Measurements from ENCODE around the gene SLC38A5.

The SLC38A5 gene

DNA sequence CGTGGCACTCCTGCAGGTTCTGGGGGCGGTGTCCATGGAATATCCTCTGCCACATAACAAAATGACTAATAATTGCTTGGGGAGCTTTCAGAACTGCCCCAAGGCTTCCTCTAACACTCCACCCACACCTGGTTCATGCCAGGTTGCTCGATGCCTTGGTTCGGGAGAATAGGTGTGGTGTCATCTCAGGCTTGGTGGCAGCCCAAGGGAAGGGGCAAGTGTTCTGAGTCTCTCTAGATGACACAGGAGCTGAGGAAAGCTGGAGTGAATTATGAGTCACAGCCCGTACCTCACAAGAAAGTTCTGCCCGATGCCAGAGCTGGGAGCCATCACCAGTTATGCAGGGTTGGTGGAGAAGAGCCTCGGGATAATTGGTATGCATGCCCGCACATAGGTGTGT is 20.6 kb upstream of the SLC38A5 start:
- no peak for DNase-seq

- DNase-seq = no peak
Observed at GRCh38 chrX:48489892-48490291, 19.8 kb upstream of the SLC38A5 start.

GRCh38 chrX:48489296-48489695 is 19.2 kb upstream of the SLC38A5 start:
- DNase-seq = no peak

GRCh38 chrX:48488034-48488433 is 18.0 kb upstream of the SLC38A5 start:
- no peak for DNase-seq

- peak in 1 of 2 donors; percentile 50 for DNase-seq
Observed at GRCh38 chrX:48487362-48487798, 17.3 kb upstream of the SLC38A5 start.

- no peak for DNase-seq
Observed at GRCh38 chrX:48482526-48482925, 12.5 kb upstream of the SLC38A5 start.

DNA sequence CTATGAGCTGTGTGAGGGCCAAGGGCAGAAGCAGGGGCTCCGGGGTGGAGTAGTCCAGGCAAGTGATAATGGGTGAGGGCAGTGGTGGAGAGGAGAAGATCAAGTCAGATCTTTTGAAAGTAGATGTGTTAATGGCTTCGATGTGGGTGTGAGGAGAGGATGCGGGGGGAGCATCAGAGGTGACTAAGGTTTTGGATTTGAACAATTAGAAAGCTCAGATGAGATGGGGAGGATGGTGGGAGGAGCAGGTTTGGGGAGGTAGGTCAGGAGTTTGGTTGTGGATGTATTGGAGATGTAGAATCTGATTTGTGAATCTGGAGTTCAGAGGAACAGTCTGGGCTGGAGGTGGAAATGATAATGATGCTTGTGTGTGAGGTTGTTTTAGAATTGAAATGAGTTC is 10.5 kb upstream of the SLC38A5 start:
- DNase-seq = no peak

DNA sequence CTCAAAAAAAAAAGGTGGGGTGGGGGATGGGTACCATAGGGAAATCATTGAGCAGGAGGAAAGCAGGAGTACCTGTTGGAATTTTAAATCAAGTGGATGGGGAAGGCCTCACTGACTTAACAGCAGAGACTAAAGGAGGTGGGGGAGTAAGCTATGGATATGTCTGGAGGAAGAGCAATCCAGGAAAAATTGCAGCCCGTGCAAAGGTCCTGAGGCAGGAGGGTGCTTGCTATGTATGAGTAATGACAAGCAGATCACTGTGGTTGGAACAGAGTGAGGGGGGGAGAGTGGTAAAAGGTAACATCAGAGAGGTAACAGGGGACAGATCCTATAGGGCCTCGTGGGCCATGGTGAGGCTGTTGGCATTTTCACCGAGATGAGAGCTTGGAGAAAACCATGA is 10.1 kb upstream of the SLC38A5 start:
- DNase-seq = no peak

DNA sequence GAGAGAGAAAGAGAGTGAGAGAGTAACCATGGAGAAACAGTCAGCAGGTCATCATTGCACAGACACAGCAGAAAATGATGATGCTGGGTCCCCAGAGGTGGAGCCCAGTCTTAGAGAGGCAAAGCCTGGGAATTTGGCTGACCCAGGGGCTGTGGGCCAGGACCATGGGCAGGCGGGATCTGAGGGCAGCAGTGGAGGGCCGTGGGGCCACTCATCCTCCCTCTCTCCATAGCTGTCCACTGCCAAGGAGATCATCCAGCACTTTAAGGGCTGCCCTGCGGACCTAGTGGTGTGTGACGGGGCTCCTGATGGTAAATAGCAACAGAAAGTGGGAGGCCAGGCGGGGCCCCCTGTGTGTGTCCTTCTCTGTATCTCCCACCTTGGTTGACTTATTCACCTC is 8.7 kb upstream of the SLC38A5 start:
- DNase-seq = no peak

- no peak for DNase-seq
Observed at GRCh38 chrX:48477960-48478755, 8.1 kb upstream of the SLC38A5 start.

- no peak for DNase-seq
Observed at GRCh38 chrX:48476919-48477318, 6.9 kb upstream of the SLC38A5 start.

DNA sequence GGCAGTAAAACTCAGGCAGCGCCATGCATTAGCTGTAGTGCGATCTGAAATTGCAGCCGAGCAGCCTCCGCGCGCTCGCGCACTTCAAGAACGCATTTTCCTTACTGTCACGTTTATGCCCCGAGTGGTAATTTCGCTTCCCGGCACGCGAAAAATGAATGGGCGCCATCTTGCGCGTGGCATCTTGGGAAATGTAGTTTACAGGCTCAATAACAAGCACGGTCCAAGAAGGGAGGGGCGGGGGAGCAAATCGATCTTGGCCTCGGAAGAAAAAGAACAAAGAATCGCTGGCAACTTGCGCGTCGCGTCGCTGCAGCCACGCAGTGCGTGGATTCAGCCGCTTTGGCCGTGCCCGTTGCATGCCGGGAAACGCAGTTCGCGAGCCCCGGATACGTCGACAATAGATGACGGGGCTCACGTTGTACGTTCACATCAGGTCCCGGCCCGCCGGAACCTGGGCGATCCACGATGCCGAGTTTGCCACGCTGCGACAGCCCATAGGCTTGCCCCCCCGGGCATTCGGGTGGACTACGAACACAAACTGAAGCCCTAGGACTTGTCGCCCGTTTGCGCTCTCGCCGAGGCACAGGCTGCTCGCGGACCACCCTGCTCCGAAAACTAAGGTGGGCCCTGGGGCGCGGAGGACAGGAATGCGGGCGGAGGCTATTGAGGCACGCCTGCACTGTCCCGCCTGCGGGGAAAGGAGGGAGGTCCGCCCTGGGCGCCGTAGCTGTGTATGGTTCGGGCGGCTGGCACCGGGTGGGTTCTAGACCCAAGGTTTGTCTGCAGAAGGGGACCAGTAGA is 5.9 kb upstream of the SLC38A5 start, which contains the start of gene FTSJ1:
FTSJ1 (plus strand) TSS at position 426 of the 804 bp plus-strand sequence. CDS start 1,849 bp downstream, outside the sequence.
- DNase-seq = peak; percentile 93 to 94

DNA sequence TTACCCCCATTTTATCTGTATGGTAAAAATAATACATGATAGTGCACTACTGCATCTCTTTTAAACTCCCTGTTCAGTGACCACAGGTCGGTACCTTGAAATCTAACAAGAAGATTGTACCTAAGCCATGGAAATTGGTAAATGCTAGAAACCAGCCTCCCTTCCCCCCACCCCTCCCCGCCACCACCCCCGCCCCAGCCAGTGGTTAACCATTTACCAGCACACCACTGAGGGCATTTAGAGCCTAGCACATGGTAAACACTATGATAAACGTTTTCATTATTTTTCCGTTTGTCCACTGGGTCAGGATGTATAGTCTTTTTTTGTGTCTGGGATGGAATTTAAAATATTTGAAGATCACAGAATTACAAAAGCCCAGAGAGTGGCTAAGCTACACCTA is 5.2 kb upstream of the SLC38A5 start:
- DNase-seq = peak in 1 of 2 donors; percentile 15

- DNase-seq = no peak
Observed at GRCh38 chrX:48474581-48474980, 4.5 kb upstream of the SLC38A5 start.

- DNase-seq = peak in 1 of 2 donors; percentile 5
Observed at GRCh38 chrX:48474127-48474526, 4.1 kb upstream of the SLC38A5 start.

GRCh38 chrX:48473704-48473990 is 3.6 kb upstream of the SLC38A5 start:
- DNase-seq = no peak

DNA sequence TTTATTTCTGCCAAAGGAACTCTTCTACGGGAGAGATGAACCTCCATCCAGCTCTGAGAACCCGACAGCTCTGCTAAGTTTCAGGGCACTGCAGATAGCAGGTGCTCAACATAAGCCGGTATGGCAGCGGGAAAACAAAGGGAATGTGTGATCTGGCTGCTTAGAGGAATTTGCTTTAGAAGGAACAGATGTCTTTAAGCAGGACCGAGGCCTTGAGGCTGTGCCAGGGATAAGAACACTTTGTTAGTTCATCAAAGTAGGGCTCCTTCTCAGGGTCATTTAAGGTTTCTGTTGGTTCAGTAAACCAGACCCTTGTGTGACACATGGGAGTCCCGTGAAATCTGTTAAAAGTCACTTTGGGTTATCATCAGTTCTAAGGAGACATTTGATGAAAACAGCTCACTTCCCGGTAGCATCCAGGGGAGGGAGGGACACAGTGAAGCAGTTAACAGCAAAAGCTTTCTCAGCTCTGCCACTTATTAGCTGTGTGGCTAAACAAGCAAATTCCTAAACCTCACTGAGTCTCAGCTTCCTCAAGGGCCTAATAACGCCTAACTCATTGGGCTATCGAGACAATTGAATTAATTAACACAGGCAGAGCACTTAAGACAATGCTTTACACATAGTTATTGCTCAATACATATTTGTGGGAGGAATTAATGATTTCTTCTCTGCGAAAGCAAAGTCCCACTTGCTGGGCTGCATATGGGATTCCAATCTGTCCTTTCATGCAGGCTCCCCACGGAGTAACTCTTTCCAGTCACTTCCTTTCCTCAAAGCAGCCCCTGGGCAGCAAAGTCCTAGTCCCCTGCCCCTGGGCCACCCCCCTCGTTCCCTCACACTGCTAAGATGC is 3.0 kb upstream of the SLC38A5 start:
- DNase-seq = no peak

- DNase-seq = no peak
Observed at GRCh38 chrX:48472225-48472624, 2.2 kb upstream of the SLC38A5 start.

GRCh38 chrX:48471504-48471903 is 1.4 kb upstream of the SLC38A5 start:
- DNase-seq = no peak

DNA sequence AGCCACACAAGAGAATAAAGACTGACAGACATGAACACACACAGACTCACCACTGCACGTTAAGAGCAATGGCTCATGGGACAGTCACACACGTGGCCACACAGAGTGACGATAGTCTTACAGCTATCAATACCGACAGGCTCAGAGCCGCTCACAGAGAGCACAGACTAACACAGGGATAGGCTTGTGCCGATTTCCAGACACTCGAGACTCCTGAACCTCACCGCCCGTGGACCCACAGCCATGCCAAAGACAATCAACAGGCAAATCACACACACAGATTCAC is 716 bp upstream of the SLC38A5 start:
- no peak for DNase-seq

DNA sequence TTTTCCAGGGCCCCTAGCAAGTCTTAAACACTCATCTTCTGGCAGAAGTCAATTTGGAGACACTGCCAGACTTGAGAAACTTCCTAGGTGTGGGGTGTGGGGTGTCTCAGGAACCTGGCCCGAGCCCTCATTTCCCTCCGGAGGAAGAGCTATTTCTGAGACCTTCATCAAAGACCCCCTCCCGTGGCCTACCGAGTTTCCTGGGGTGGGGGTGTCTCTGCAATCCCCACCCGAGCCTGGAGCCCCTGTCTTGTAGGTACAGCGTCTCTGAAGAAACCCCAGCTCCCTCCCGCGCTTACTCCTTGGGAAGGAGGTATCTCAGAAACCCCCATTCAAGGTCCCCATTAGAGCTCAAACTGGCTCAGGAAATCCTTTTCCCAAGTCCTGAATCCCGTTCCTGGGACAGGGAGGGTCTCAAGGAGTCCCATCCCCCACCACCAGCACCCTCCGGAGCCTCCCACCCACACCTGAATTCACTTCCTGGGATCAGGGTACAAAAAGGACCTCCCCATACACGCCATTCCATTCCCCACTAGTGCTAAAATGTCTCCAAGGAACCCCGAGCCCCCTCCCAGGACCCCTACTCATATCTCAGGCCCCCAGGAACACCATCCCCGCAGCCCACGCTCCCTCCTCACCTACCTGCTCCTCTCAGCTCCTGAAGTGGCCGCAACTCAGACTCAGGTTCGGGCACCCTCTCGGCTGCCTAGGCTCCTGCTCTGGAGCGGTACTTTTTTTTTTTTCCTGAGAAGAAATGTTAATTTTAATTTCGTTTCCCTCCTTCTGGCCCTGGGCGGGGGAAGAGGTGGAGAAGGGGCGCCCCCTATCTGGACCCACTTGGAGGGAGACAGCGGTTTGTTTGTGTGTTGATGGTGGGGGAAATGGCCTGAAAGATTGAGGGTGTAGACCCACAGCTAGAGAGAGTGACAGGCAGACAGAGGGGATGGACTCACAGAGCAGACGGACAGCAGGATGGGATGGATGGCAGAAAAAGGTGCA is 1.1 kb downstream of the SLC38A5 start:
- DNase-seq = peak; percentile 46 to 58

DNA sequence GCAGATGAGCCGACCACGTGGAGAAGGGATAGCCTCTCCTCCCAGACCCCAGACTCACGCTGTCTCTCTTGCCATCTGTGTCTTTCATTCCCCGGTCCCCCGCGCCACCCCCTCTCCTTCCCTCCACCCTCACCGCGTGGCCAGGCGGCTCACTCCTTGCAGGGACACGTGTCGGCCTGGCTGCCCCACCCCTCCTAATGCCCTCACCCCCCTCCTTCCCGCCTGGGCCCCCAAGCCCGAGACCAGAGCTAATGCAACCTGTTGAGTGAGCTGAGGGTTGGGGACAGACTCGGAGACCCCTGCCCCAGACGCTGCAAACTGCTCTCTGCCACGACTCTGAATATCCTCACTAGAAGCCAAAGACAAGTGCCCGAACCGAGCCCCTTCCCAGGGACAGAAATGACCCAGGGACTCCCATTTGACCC is 1.8 kb downstream of the SLC38A5 start:
- DNase-seq = peak in 1 of 2 donors; percentile 30
